ENCODE data around the gene OTUD7B. TPM values are rescaled to one million over a fixed set of nuclear protein-coding genes. Genes with fewer than 3 reads are reported as not detected.

OTUD7B gene
- total and polyA plus RNA-seq, 9 of the 15 experiments (the other 6 are each of a cell fraction or from before 2014, with no cell fraction given), result 0.96 to 18.8 (median 7.4) TPM

DNA sequence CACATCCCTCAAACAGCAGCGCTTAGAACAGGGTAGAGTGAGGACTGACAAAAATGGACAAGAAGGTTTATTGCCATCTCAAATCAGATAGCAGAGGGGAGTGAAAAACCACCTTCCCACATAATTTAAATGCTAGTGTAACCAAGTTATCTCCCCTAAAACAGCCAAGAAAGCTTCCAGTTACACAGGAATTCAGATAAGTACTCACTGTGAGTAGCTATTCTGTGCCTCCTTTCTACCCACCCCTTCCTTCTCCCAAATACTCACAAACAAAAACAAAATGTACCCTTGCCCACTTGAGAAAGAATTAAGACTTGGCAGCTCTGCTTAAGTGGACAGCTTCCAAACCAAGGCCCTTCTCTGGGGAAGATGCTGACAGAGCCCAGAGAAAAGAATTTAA is 9.1 kb downstream of the OTUD7B start (continued):
- TF ChIP-seq, protein P1, sequence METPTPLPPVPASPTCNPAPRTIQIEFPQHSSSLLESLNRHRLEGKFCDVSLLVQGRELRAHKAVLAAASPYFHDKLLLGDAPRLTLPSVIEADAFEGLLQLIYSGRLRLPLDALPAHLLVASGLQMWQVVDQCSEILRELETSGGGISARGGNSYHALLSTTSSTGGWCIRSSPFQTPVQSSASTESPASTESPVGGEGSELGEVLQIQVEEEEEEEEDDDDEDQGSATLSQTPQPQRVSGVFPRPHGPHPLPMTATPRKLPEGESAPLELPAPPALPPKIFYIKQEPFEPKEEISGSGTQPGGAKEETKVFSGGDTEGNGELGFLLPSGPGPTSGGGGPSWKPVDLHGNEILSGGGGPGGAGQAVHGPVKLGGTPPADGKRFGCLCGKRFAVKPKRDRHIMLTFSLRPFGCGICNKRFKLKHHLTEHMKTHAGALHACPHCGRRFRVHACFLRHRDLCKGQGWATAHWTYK (CRISPR knock-in tag; IDR thresholded peaks at IDR 0.05), result no peak
- TF ChIP-seq ZC3H11A (IDR thresholded peaks at IDR 0.05; ENCODE audit: low read depth, low read length) (no peak), NR2C2 (CRISPR knock-in tag; IDR thresholded peaks at IDR 0.05) (no peak), NR2C2 (tag; IDR thresholded peaks at IDR 0.05) (no peak), ZNF561 (CRISPR knock-in tag; conservative IDR thresholded peaks at IDR 0.05) (no peak), HNRNPUL1 (IDR thresholded peaks at IDR 0.05; ENCODE audit: low read length) (no peak), ZNF766 (CRISPR knock-in tag; conservative IDR thresholded peaks at IDR 0.05) (peak; percentile 98), CHD1 (IDR thresholded peaks at IDR 0.05; ENCODE audit: low read length) (no peak), CREM (IDR thresholded peaks at IDR 0.05; ENCODE audit: low read depth) (0 out of 2 replicates have a peak, but pooled peaks have one; percentile 13), EP300 (IDR thresholded peaks at IDR 0.05; ENCODE audit: low read length) (peak; percentile 48; the same call in 1 of the 2 replicates), FOXA1 (IDR thresholded peaks at IDR 0.05; ENCODE audit: borderline replicate concordance) (no peak), NCOA2 (IDR thresholded peaks at IDR 0.05; ENCODE audit: partially characterized antibody in 2 of 2) (no peak), GATAD2B (IDR thresholded peaks at IDR 0.05; ENCODE audit: borderline replicate concordance) (no peak), MCM7 (IDR thresholded peaks at IDR 0.05) (no peak), HDAC1 (IDR thresholded peaks at IDR 0.05) (peak in 1 of 2 experiments; percentile 42; a peak in 1 of 4 replicates), PHF8 (IDR thresholded peaks at IDR 0.05; ENCODE audit: borderline replicate concordance, low read length) (no peak), KDM1A (IDR thresholded peaks at IDR 0.05) (peak in 1 of 2 experiments; percentile 53; a peak in 1 of 4 replicates), SRF (CRISPR knock-in tag; IDR thresholded peaks at IDR 0.05) (peak in 1 of 2 experiments; percentile 33; a peak in 1 of 4 replicates), CCNT2 (IDR thresholded peaks at IDR 0.05; ENCODE audit: borderline replicate concordance, extremely low read depth, insufficient read length, low read depth, low read length) (peak; percentile 68), CREB1 (IDR thresholded peaks at IDR 0.05) (no peak), CREB1 (CRISPR knock-in tag; IDR thresholded peaks at IDR 0.05) (no peak), ZBTB11 (CRISPR knock-in tag; IDR thresholded peaks at IDR 0.05) (peak in 1 of 3 experiments; percentile 72; a peak in 1 of 6 replicates), DPF2 (IDR thresholded peaks at IDR 0.05) (peak; percentile 62; the same call in 1 of the 2 replicates), CTBP1 (IDR thresholded peaks at IDR 0.05; ENCODE audit: borderline replicate concordance) (peak; percentile 38; the same call in 1 of the 2 replicates)
- TF ChIP-seq, protein P2, sequence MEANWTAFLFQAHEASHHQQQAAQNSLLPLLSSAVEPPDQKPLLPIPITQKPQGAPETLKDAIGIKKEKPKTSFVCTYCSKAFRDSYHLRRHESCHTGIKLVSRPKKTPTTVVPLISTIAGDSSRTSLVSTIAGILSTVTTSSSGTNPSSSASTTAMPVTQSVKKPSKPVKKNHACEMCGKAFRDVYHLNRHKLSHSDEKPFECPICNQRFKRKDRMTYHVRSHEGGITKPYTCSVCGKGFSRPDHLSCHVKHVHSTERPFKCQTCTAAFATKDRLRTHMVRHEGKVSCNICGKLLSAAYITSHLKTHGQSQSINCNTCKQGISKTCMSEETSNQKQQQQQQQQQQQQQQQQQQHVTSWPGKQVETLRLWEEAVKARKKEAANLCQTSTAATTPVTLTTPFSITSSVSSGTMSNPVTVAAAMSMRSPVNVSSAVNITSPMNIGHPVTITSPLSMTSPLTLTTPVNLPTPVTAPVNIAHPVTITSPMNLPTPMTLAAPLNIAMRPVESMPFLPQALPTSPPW (CRISPR knock-in tag; IDR thresholded peaks at IDR 0.05), result 0 out of 2 replicates have a peak, but pooled peaks have one; percentile 49

Data from K562 (cell line).